ENCODE measurements around the gene RNF157. TPM values are rescaled to one million over a fixed set of nuclear protein-coding genes. Genes with fewer than 3 reads are reported as not detected.

Gene RNF157
- total and polyA plus RNA-seq, 2 experiments from 2014 or later: 11.0 to 15.0 TPM

DNA sequence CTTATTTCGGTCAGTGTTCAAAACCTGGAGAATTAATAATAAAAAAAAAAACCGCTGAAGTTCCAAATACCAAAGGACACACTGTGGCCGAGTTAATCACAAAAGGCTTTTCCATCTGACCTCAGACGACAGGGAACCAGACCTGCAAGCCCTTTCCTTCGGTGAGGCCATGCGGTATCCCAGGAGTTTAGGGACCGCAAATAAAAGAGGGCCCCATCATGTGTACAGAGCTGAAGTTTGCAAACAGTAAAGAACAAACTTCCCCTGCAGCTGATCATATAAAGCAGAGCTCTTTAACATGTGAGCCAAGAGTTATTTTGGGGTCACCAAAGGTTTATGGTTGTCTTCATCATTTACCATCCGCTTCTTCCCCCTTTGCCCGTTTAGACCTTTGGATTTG lies 66.3 kb downstream of the RNF157 start:
- Histone ChIP-seq H3K4me3 (no peak overlapping the region), H3K4me1 (ENCODE audit: low read depth) (peaks cover 8% of the 10 kb centered on the region), H3K27ac (no peak overlapping the region), H3K36me3 (no peaks in the 10 kb centered on the region), H3K27me3 (no peaks in the 10 kb centered on the region), H3K9me3 (ENCODE audit: low read depth) (no peaks in the 10 kb centered on the region)
- no peak for DNase-seq (ENCODE audit: low read depth in 1 of 2, low spot score in 1 of 2)
- TF ChIP-seq, protein P1, sequence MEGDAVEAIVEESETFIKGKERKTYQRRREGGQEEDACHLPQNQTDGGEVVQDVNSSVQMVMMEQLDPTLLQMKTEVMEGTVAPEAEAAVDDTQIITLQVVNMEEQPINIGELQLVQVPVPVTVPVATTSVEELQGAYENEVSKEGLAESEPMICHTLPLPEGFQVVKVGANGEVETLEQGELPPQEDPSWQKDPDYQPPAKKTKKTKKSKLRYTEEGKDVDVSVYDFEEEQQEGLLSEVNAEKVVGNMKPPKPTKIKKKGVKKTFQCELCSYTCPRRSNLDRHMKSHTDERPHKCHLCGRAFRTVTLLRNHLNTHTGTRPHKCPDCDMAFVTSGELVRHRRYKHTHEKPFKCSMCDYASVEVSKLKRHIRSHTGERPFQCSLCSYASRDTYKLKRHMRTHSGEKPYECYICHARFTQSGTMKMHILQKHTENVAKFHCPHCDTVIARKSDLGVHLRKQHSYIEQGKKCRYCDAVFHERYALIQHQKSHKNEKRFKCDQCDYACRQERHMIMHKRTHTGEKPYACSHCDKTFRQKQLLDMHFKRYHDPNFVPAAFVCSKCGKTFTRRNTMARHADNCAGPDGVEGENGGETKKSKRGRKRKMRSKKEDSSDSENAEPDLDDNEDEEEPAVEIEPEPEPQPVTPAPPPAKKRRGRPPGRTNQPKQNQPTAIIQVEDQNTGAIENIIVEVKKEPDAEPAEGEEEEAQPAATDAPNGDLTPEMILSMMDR (IDR thresholded peaks at IDR 0.05; ENCODE audit: low read depth, low read length): no peak

DNA sequence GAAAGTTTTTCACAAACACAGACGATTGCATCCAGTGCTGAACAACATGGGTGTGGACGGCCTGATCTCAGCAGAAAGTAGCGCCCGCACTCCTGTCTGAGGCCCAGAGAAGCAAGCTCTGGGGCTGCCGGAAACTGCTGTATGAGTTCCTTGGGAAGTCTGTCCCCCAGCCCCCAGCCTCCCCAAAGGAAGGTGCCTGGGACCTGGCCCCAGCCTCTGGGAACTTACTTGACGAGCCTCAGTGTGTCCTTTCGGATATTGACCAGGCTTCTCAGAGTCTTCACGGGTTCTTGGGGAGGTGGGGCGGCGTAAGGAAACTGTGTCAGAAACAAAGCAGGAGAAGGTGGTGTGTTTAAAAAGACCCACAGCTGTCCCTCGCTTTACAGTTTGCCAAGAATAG lies 66.8 kb downstream of the RNF157 start:
- Histone ChIP-seq H3K27me3 (no peaks in the 10 kb centered on the region), H3K4me1 (ENCODE audit: low read depth) (peaks cover 8% of the 10 kb centered on the region), H3K4me3 (no peak overlapping the region), H3K9me3 (ENCODE audit: low read depth) (no peaks in the 10 kb centered on the region), H3K27ac (no peak overlapping the region), H3K36me3 (no peaks in the 10 kb centered on the region)
- no peak for DNase-seq (ENCODE audit: low read depth in 1 of 2, low spot score in 1 of 2)
- TF ChIP-seq, protein P1 (IDR thresholded peaks at IDR 0.05; ENCODE audit: low read depth, low read length): no peak

DNA sequence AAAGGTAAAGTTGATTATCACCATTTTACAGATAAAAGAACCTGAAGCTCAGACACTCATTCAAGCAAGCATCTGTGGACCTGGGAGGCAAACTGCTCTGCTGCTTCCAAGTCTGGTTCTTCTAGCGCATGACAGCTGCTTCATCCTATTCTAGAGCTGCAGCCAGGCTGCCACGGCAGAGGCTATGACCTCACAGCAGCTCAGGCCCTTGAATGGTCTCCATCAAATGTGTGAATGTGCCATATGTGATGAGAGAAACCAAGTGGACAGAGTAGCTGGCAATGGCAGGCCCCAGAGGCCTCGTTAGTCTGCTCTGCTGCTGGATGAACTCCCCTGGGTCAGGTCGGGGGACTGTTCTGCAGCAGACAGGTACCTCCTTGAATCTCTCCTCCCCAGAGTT lies 68.6 kb downstream of the RNF157 start:
- H3K36me3 ChIP-seq: no peaks in the 10 kb centered on the region
- DNase-seq (ENCODE audit: low read depth in 1 of 2, low spot score in 1 of 2): no peak
- no peak overlapping the region for H3K4me3 ChIP-seq
- TF ChIP-seq, protein P1 (IDR thresholded peaks at IDR 0.05; ENCODE audit: low read depth, low read length): no peak
- peaks cover 8% of the 10 kb centered on the region for H3K4me1 ChIP-seq (ENCODE audit: low read depth)
- H3K27me3 ChIP-seq: no peaks in the 10 kb centered on the region
- no peak overlapping the region for H3K27ac ChIP-seq
- H3K9me3 ChIP-seq (ENCODE audit: low read depth): no peaks in the 10 kb centered on the region

DNA sequence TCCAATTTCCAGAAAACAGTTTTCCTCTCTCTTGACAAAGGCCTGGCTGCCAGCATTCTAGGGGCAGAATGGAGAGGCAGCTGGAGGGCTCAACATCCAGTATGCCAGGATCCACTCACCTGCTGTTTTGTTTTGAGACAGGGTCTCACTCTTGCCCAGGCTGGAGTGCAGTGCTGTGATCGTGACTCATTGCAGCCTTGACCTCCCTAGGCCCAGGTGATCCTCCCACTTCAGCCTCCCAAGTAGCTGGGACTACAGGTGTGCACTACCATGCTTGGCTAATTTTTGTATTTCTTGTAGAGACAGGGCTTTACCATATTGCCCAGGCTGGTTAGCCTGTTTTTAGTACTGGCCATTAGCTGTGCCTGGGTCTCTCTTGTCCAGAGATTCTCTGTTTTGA lies 70.2 kb downstream of the RNF157 start:
- H3K4me3 ChIP-seq: no peak overlapping the region
- H3K27me3 ChIP-seq: no peaks in the 10 kb centered on the region
- no peaks in the 10 kb centered on the region for H3K36me3 ChIP-seq
- H3K27ac ChIP-seq: no peak overlapping the region
- no peak for DNase-seq (ENCODE audit: low read depth in 1 of 2, low spot score in 1 of 2)
- H3K9me3 ChIP-seq (ENCODE audit: low read depth): no peaks in the 10 kb centered on the region
- TF ChIP-seq, protein P1 (IDR thresholded peaks at IDR 0.05; ENCODE audit: low read depth, low read length): no peak
- peaks cover 8% of the 10 kb centered on the region for H3K4me1 ChIP-seq (ENCODE audit: low read depth)

DNA sequence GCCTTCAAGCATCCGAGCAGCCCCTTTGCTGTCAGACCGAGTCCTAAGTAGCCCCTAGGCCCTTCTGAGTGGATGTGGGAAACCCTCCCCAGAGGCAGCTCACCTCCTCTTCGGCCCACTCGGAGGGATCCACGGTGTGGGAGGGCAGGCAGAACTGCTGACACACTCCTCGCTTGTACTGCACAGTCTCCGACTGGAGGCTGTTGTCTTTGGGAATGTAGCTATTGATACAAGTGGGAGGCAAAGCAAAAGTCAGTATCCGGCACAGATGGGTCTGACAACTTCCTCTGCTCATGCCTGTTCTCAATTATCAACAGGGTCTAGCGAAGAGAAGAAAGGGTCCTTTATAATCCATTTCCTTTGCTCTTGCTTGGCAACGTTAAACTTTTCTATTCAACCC lies 73.4 kb downstream of the RNF157 start:
- TF ChIP-seq, protein P1 (IDR thresholded peaks at IDR 0.05; ENCODE audit: low read depth, low read length): no peak

DNA sequence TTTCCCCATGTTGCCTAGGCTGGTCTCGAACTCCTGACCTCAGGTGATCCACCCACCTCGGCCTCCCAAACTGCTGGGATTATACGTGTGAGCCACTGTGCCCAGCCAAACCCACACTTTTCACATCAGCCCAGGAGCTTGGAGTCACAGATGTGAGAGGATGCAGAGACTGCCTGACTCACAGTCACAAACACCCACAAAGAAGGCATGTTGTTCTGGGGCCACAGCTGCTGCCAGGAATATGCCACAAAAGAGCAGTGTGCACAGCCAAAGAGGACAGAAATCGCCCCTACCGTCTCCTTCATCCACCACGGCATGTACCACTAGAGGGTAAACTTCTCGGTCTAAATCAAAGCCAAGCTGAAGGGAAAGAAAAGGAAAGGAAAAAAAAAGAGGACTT lies 74.1 kb downstream of the RNF157 start:
- no peak overlapping the region for H3K4me3 ChIP-seq
- H3K9me3 ChIP-seq (ENCODE audit: low read depth): no peaks in the 10 kb centered on the region
- no peaks in the 10 kb centered on the region for H3K36me3 ChIP-seq
- no peak overlapping the region for H3K27ac ChIP-seq
- no peak for DNase-seq (ENCODE audit: low read depth in 1 of 2, low spot score in 1 of 2)
- H3K4me1 ChIP-seq (ENCODE audit: low read depth): peaks cover 16% of the 10 kb centered on the region
- H3K27me3 ChIP-seq: no peaks in the 10 kb centered on the region
- TF ChIP-seq, protein P1 (IDR thresholded peaks at IDR 0.05; ENCODE audit: low read depth, low read length): no peak

More for the DNA sequence above, 73.4 kb downstream of the RNF157 start:
- H3K4me3 ChIP-seq: no peak overlapping the region
- H3K4me1 ChIP-seq (ENCODE audit: low read depth): peaks cover 9% of the 10 kb centered on the region
- H3K27ac ChIP-seq: no peak overlapping the region
- H3K36me3 ChIP-seq: no peaks in the 10 kb centered on the region
- no peak for DNase-seq (ENCODE audit: low read depth in 1 of 2, low spot score in 1 of 2)
- H3K27me3 ChIP-seq: no peaks in the 10 kb centered on the region
- H3K9me3 ChIP-seq (ENCODE audit: low read depth): no peaks in the 10 kb centered on the region
